HG03354 (cell line): ENCODE measurements around the gene TBX15.

Experiments
- ATAC-seq: cut with Tn5 transposase; IDR thresholded peaks from one replicate; pipeline ENCODE4 v1.9.1; 2021; ENCODE audit warnings: mild to moderate bottlenecking; ENCODE audit not compliant: unreplicated experiment, poor library complexity, severe bottlenecking

TBX15 gene

DNA sequence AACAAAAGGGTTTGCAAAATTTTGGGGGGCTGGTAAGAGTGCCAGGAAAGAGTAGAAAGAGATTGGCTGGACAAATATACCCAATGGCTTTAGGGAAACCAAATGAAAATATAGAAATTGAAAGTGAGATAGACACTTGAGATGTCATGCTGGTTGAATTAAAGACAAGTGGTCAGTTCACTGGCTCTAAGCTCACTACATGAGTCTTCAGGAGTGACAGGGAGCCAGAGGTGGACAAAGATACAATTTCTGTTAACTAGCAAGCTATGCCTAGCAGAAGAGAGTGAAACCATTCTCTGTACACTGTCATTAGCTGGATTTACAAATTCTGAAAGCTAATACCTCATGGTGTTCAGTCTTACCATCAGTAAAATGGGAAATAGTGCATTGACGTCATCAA lies 82.5 kb downstream of the TBX15 start:
- no peak for ATAC-seq

DNA sequence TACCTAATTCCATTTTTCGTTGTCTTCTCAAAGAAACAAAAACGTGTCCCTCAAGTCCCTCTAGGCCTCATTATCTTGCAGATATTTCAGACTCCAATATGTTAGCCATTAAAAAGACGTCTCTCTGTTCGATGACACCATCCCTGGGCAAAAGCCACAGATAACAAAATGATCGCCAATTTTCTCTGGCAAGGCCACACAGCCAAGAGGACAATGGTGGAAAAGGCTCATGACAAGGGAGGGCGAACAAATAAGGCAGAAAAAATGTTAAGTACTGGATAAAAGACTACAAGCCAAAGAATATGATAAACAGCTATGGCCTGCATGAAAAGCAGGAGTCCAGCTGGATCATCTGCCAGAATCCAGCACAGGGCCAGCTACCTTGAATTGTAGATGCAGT lies 82.9 kb downstream of the TBX15 start:
- no peak for ATAC-seq

DNA sequence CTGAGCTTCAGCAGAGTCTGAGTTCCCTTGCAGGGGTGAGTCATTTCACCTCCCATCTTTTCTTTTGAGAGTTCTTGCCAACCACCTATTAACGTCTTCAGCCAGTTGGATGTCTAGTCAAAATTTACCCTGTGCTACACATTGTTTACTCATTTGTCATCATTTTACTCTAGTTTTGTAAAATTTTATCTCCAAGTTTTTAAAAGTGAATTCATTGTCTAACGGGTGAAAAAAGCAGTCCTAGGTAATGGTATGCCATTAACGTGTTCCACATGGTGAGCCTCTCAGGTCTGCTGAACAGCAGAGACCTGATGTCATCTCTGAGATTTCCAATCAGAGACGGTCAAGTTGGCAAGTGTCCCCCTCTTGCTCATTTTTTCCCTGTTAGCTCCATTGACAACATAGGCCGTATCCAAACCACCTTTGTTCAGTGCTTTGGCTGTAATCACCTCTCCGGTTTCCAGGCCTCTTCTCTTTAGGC lies 85.4 kb downstream of the TBX15 start:
- no peak for ATAC-seq

DNA sequence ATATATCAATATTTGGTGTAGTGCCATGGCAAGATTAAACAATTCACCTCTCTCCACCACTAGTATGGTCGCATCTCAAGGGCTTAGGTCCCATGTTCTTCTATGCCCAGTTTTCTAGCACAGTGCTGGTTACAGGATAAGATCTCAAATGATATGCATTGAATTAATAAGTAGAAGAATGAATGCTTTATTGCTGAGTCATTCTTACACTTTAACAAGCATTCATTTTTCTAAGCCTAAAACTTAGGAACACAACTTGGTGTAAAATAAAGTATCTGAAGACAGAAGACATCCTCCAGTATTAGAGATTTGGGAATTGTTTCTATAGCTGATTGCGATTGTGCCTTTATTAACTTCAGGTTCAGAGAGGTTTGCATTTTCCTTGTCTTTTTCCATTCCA lies 85.8 kb downstream of the TBX15 start:
- no peak for ATAC-seq

DNA sequence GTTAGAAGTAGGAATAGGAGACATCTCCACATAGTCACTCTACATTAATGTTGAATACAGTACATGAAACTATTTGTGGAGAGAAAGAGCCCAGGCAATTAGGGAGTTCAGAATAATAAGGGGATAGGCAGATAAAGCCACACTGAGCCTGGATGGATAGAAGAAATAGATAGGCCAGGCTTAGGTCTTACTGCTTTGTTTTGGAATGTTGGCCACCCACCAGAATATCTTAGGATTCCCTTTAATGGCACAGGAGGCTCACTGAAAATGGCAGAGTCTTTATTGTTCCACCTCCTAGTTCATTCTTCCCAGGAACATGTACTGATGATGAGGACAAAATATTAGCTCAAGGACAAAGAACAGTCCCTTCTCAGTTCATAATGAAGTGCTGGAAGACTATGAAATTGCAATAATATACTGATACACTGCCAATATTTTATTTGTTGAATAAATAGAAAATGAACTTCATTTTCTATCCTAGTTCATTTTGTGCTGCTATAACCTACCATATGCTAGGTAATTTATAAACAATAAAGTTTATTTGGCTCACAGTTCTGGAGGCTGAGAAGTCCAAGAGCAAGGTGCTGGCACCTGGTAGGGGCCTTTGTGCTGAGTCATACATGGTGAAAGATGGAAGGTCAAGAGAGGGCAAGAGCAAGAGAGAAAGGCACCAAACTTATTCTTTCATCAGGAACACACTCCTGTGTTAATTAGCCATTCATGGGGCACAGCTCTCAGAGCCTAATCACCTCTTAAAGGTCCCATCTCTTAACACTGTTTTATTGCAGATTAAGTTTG lies 87.3 kb downstream of the TBX15 start:
- ATAC-seq = no peak

DNA sequence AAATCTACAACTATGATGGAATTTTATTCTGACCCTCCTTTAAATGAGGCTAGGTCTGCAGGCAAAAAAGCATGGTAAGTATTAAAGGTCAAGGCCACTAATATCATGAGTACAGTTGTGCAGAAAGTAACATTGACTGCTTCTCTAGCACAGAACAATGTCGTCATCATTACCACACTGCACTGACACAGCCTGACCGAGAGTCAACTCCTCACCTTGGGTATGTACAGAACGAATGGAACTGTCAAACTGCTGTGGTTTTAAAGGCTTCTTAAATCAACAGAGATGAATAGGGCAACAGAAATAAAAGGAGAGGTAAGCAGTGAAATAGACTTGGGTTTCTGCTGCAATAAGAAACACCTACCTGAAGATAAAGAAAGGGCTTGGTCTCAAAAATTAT lies 88.8 kb downstream of the TBX15 start:
- no peak for ATAC-seq

DNA sequence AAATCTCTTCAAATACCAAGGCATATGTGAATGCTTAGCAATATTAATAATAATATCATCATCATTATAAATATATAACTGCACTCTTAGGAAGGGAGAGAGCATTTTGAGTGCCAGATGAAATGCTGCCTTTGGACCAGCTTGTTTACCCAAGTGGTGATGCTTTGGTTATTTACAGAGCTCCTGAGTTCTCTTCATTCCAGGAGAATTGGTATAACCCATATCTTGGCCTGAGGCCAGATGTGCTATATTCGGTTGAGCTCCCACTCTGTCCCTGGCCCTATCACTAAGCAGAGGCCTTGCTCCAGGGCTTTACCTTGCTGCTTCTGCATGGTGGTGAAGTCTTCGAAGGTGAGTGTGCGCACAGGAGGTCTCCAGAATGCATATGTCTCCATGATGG lies 89.4 kb downstream of the TBX15 start:
- ATAC-seq = no peak

DNA sequence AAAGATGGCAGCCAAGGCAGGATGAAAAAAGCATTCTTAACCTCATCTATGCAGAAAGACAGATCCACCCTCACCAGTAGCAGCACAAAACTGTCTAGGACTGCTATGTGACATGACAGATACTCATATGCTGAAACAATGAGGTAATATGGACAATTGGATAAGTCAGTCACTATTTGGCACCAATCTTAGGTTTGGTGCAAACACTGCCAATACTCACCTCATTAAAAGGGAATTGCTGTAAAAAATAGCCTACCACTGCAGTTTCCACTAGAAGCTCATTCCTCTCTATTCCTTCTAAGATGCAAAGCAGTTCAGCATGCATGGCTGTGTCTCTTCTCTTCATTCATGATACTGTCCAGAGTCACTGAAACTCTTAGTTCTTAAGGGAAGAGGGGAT lies 91.7 kb downstream of the TBX15 start:
- ATAC-seq = no peak

DNA sequence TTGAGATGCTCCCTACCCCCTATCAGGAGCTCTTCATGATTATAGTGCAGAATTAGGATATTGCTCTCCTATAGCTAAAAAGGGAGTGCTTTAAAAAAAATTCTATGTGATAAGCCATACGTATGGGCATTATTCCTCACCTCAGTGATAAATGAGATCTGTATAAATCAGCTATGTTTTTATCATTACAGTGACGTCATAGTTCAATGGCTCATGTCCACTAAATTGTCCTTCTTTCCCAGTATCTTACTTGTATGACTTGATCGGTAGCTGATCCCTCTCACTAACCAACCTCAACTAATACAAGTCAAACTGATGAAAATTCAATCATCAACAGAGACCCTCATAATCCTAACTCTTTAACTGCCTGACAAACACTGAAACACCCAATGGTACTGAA lies 93.3 kb downstream of the TBX15 start:
- ATAC-seq = no peak

DNA sequence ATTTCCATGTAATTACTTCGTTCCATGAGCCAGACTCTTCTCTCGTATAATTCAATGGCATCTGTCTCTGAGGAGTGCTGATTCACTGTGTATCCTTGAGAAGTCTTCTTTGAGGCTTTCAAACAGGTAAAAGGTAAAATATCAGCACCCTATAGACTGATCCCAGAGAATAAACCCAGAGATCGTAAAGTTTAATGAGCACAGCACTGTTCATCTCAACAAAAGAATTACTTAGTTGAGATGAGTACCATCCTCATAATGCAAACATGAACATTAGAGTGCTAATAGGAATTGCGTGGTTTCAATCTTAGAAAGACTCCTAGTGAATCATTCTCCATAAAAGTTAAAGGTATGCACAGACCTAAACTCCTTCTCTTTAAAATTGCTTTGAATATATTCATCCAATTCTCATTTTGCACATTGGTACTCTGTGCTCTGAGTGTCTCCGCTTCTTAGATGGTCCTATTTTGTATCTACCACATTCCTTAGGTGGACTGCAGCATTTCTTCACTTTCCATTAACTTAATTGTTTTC lies 97.2 kb downstream of the TBX15 start:
- ATAC-seq = no peak

DNA sequence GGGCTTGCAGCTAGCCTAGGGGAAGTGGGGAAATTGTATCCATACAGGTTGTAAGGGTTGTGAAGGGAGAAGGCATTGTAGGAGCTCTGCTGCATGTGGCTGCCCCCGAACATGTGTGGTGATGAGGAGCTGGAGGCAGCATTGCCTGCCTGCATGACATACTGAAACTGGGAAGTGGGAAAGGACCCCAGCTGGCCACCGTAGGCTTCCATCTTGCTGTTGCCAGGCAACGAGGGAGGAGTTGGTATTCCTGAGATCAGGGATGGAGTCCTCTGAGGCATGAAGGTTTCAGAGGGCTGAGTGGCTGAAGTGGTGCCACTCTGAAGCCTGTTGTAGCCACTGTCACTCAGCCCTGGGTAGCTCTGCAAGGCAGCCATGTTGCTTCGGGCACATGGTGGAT lies 103.2 kb downstream of the TBX15 start:
- ATAC-seq = no peak

DNA sequence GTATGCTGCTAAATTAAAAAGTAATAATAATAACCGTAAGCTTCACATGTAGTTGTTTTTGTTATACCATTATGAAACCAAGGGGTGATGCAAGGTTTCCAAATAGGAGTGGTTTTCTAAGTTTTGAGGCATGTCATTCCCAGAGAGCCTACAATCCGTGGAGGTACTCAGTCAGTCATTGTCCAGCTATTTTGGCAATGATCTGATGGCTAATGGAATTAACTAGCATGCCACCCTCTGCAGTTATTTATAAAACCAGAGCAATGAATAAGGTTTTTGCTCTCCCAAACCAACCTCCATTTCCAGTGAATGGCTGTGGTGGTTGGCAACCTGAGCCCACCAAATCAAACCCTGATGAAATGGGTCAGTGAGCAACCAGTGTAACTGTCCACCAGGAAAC lies 106.4 kb downstream of the TBX15 start:
- no peak for ATAC-seq

DNA sequence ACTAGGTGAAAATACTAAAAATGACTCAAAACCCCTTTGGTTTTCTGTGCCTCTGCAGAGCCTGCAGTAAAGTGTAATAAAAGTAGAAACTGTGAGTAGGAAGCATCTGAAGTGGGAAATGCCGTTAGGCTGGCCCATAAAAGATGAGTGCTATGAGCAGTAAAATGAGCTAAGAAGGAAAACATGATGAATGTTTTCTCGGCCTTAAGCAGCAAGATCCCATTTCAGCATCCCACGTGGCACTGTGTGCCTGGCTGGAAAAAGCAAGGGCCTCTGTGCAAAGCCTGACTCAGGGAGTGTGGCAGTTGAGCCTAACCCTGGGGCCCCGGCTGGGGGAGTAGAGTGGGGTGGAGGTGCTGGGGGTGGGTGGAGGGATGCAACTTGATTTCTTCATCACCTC lies 109.5 kb downstream of the TBX15 start:
- ATAC-seq = no peak

DNA sequence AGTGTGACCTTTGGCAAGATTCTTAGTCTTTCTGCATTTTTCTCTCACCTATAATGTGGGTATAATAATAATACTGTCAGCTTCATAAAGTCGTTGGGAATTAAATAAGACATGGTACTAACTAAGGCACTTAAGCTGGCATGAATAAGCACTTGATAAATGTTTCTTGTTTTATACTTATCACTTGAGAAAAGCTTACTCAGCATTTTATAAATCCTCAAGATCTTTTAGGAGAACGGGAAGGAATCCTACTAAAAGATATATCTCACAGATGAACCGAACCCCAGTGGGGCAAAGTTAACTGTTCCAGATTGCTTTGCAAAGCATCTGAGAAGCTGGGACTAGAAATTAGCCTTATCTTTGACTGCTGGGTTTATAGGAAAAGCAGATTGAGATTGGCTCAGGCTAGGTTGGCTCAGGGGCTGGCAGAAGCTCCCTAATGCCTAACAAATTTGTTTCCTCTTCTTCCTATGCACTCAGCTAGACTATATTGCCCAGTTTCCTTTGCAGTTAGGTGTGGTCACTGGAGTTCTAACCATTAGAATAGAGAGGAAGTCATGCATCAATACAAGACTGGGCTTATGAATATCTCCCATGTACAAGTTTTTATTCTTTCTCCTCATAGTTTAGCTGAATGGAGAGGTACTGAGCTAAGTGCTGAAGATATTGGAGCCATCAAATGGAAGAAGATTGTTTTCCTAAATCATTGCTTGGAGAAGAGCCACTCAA lies 110.3 kb downstream of the TBX15 start:
- no peak for ATAC-seq

DNA sequence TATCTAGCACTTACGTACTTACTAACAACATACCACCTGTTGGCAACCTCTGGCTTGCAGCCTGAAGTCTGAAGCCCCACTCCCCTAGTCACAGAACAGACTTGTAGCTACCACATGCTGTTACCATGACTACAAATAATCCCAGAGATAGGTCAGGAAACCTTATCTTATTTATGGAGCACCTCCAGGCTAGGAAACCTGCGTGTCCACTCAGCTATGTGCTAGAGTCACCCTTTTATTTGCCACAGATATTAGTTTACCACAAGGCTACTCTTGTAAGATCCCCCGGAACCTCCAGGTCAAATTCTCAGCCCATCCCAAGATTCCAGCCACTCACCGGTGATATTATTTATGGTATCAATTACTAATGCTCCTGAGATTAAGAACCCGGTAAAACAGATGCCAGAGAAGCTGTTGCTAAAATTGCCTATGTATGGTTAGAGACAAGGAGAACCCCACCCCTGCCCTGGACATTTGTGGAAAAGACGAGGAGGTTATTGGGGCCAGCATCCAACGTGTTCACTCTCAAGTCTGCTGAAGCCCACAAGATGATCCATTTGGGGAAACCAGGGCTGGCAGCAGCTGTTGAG lies 116.5 kb downstream of the TBX15 start:
- ATAC-seq = no peak

DNA sequence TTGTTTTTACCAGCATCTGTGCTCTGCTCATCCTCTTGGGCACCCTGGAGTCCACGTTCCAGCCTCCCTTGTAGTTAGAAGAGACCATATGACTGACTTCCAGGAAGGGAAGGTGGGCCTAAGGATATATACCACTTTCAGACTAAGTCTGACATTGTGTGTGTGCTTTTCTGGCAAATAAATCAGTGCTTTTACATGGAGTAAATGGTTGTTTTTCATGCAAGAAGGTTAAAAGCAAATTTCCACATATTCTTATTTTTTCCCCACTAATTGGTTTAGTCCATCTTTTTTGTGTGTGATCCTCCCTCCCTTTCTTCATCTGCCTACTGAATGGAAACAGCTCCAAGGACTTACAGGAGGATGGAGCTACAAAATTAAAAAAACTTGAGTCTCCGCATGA lies 119.8 kb downstream of the TBX15 start:
- ATAC-seq = no peak

DNA sequence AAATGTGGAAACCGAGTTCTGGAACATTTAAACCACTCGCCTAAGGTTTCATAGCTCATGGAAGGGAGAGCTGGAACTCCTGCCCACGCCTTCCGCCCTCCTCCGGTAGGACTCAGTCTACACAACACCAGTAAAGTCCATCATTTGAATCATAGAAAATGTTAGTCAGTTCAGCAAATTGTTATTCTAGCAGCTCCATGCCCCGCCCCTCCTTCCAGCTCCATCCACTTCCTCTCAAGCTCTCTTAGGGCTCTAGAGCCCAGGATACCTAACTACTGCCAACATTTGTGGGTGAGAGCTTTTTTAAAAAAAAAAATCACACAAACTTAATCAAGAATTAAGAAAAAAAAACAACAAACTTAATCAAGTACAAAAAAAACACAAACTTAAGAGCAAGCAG lies 121.8 kb downstream of the TBX15 start:
- ATAC-seq = no peak

DNA sequence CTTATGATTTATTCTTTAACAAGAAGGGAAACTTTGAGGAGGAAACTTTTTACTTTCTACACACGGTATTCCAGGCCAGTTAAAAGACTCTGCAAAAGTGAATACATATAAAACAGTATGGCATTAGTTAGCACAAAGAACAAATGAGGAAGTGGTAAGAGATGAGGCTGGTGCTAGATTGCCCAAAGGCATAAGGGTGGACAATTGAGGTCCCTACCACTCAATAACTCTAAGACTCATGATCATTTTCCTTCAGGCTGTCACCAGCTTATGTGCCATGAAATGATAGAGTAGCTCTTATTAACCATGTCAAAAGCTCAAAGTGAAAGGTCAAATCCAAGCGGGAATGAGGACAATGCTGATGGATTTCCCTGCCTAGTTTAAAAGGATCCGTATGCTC lies 124.5 kb downstream of the TBX15 start:
- no peak for ATAC-seq

DNA sequence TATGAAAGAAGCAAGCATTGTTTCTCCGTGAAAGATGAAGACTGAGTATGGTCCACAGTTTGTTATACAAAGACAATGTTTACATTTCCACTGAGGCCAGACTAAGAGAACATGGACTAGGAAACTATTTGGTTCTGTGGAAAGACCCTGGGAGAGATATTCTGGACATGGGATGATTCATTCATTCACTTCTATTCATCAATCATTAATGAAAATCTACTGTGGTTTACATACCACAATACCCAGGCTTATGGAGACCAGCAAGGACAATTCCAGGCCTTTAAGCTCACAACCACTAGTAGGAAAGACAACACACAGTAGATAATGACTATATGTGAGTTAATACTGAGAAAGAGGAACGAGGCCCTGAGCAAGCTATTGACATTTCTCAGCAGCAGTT lies 125.4 kb downstream of the TBX15 start:
- ATAC-seq = peak; percentile 47

DNA sequence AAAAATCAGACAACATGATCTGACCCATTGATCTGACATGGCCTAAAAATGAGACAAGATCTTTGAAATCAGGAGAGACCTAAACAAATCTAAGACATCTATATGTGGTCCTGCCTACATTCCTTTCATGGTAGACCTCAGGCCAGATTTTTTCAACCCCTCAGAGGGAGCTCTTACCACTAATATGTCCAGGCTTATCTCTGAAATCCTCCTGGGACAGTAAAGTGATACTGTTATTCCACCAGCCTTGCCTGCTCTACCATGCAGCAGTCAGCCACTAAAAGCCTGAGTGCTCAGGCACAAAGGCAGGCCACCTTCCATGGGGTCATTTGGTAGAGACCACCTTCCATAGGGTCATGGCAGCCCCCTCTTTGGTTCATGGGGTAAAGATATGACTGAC lies 126.9 kb downstream of the TBX15 start:
- ATAC-seq = no peak

DNA sequence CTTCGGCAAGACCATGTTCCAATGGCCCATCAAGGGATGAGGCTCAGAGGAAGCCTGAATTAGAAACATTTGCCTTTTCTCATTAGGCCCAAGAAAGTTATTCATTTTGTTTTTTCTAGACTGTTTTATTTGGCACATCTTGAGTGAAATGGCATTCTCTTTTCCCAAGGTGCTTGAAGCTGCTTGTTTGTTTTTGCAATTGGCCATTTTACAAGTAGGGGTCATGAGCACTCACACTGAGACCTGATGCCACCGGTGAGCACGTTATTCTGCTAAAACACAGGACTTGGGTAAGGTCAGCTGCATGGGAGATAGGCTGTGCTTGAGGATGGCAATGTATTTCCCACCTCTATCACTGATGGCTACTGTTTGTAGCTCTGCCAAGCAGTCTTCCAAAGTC lies 128.1 kb downstream of the TBX15 start:
- ATAC-seq = no peak
